ENCODE measurements around the gene KLHL40. TPM values are rescaled to one million over a fixed set of nuclear protein-coding genes. Genes with fewer than 3 reads are reported as not detected.

KLHL40 gene
- total RNA-seq, 3 donors from 2014 or later (not counting 1 experiment from before 2014, with no cell fraction given), result not detected

DNA sequence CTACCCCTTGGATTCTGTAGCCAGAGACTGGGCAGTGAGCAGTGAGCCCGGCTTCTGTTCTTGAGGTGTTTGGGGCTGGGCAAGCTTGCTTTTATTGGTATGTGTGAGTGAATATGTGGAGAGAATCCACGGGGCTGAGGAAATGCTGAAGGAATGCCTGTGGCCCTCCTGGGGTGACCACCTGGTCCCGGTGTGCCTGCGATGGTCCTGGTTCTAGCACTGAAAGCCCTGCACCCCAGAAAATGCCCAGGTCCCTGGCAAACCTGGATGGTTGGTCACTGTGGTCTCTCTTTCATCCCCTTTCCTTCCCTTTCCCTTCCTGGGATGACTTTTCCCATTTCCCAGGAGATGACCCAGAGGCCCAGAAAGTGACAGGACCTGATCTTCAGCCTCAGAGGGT, 27.7 kb upstream of the KLHL40 start:
- peaks cover 23% of the 10 kb centered on the region for H3K4me1 ChIP-seq (ENCODE audit: control insufficient read depth, insufficient read depth, low read length)
- ATAC-seq (no peak), DNase-seq (no peak)
- no peaks in the 10 kb centered on the region for H3K36me3 ChIP-seq (ENCODE audit: control insufficient read depth, insufficient read depth, low read length)
- no peaks in the 10 kb centered on the region for H3K36me3 Mint-ChIP-seq
- 92% methylated on average over 4 of the region's 4 CpGs for WGBS (ENCODE audit: insufficient coverage)
- H3K9me3 ChIP-seq (ENCODE audit: control insufficient read depth, insufficient read depth, low read length), result no peaks in the 10 kb centered on the region
- no peaks in the 10 kb centered on the region for H3K9me3 Mint-ChIP-seq
- no peaks in the 10 kb centered on the region for H3K27me3 ChIP-seq (ENCODE audit: control insufficient read depth, insufficient read depth, low read length)
- H3K27ac ChIP-seq (ENCODE audit: low read length), result no peak overlapping the region
- H3K4me1 Mint-ChIP-seq, result peaks cover 0 to 34% of the 10 kb centered on the region in 2 donors
- H3K27ac Mint-ChIP-seq, result no peak overlapping the region
- no peak overlapping the region for H3K4me3 ChIP-seq (ENCODE audit: low read length)
- H3K27me3 Mint-ChIP-seq (ENCODE audit: low read depth in 2 of 2), result no peaks in the 10 kb centered on the region
- TF ChIP-seq CTCF (IDR thresholded peaks at IDR 0.05), result no peak
- H3K4me3 Mint-ChIP-seq, result no peak overlapping the region
- intact Hi-C loops (cut with micrococcal nuclease), result no loop called here

GRCh38 chr3:42658091-42658770, 27.1 kb upstream of the KLHL40 start:
- no peak for DNase-seq
- no peaks in the 10 kb centered on the region for H3K27me3 Mint-ChIP-seq (ENCODE audit: low read depth in 2 of 2)
- no peak overlapping the region for H3K4me3 Mint-ChIP-seq
- Histone ChIP-seq H3K36me3 (ENCODE audit: control insufficient read depth, insufficient read depth, low read length) (no peaks in the 10 kb centered on the region), H3K4me3 (ENCODE audit: low read length) (no peak overlapping the region), H3K9me3 (ENCODE audit: control insufficient read depth, insufficient read depth, low read length) (no peaks in the 10 kb centered on the region), H3K4me1 (ENCODE audit: control insufficient read depth, insufficient read depth, low read length) (peaks cover 18% of the 10 kb centered on the region), H3K27me3 (ENCODE audit: control insufficient read depth, insufficient read depth, low read length) (no peaks in the 10 kb centered on the region), H3K27ac (ENCODE audit: low read length) (no peak overlapping the region)
- H3K4me1 Mint-ChIP-seq, result peaks cover 0 to 29% of the 10 kb centered on the region in 2 donors
- intact Hi-C loops (cut with micrococcal nuclease), result no loop called here
- no peak overlapping the region for H3K27ac Mint-ChIP-seq
- WGBS (ENCODE audit: insufficient coverage), result 94% methylated on average over 34 of the region's 34 CpGs
- TF ChIP-seq CTCF (IDR thresholded peaks at IDR 0.05), result no peak
- H3K9me3 Mint-ChIP-seq, result no peaks in the 10 kb centered on the region
- ATAC-seq, result no peak
- H3K36me3 Mint-ChIP-seq, result no peaks in the 10 kb centered on the region

- Histone ChIP-seq H3K27me3 (ENCODE audit: control insufficient read depth, insufficient read depth, low read length) (no peaks in the 10 kb centered on the region), H3K27ac (ENCODE audit: low read length) (no peak overlapping the region), H3K9me3 (ENCODE audit: control insufficient read depth, insufficient read depth, low read length) (no peaks in the 10 kb centered on the region), H3K4me1 (ENCODE audit: control insufficient read depth, insufficient read depth, low read length) (peaks cover 11% of the 10 kb centered on the region), H3K4me3 (ENCODE audit: low read length) (no peak overlapping the region), H3K36me3 (ENCODE audit: control insufficient read depth, insufficient read depth, low read length) (no peaks in the 10 kb centered on the region)
- ATAC-seq (no peak), DNase-seq (no peak)
- TF ChIP-seq CTCF (IDR thresholded peaks at IDR 0.05), result no peak
- intact Hi-C loops (cut with micrococcal nuclease), result no loop called here
- Mint-ChIP-seq H3K27me3 (ENCODE audit: low read depth in 2 of 2) (no peaks in the 10 kb centered on the region), H3K27ac (no peak overlapping the region), H3K9me3 (no peaks in the 10 kb centered on the region), H3K4me1 (peaks cover 0 to 22% of the 10 kb centered on the region in 2 donors), H3K4me3 (no peak overlapping the region), H3K36me3 (no peaks in the 10 kb centered on the region)
- 87% methylated on average over 22 of the region's 22 CpGs for WGBS (ENCODE audit: insufficient coverage)
Observed at GRCh38 chr3:42658771-42659390, 26.5 kb upstream of the KLHL40 start.
